Calu3 (cell line): Measurements from ENCODE around the gene CENPA. TPM values are rescaled to one million over a fixed set of nuclear protein-coding genes. Genes with fewer than 3 reads are reported as not detected.
"Not testable (repeated sequence)": the region's sequence is repeated elsewhere in the genome, so short reads cannot be mapped to it uniquely, and the experiment has no call there.

Source experiments
- BruUV-seq: library from RNA; stranded (reverse); fragments of 400-500 nt; replicated peaks from 2 replicates; lab custom pipeline; 2021; lab: Mats Ljungman, UMichigan
- CTCF ChIA-PET: fragments of 300-600 bp; sonication (Branson Sonifier 250); formaldehyde crosslinking; loops from one replicate; lab custom pipeline; 2022; ENCODE audit warnings: antibody characterized with exemption; lab: Charles Lee
- DNase-seq: peaks from one replicate; pipeline ENCODE4 v3.0.0; 2022
- H3K27ac Mint-ChIP-seq: one replicate; pipeline ENCODE4 v1.8.0; 2022; ENCODE audit warnings: mixed read lengths; ENCODE audit not compliant: unreplicated experiment
- H3K27me3 Mint-ChIP-seq: one replicate; pipeline ENCODE4 v1.8.0; 2022; ENCODE audit warnings: mixed read lengths; ENCODE audit not compliant: unreplicated experiment
- H3K36me3 Mint-ChIP-seq: one replicate; pipeline ENCODE4 v1.8.0; 2022; ENCODE audit warnings: mild to moderate bottlenecking, moderate library complexity, mixed read lengths; ENCODE audit not compliant: insufficient read depth, unreplicated experiment
- H3K4me1 Mint-ChIP-seq: one replicate; pipeline ENCODE4 v1.8.0; 2022; ENCODE audit warnings: mild to moderate bottlenecking, low read depth, mixed read lengths; ENCODE audit not compliant: unreplicated experiment
- H3K4me3 Mint-ChIP-seq: one replicate; pipeline ENCODE4 v1.8.0; 2022; ENCODE audit warnings: mild to moderate bottlenecking, low read depth, moderate library complexity, mixed read lengths; ENCODE audit not compliant: unreplicated experiment
- H3K9me3 Mint-ChIP-seq: one replicate; pipeline ENCODE4 v1.8.0; 2022; ENCODE audit warnings: low read depth, mixed read lengths; ENCODE audit not compliant: unreplicated experiment
- CTCF ChIP-seq: fragments of 200-600 bp; IDR thresholded peaks from one replicate; pipeline ENCODE4 v1.8.0; 2022; ENCODE audit warnings: antibody characterized with exemption; ENCODE audit not compliant: unreplicated experiment
- intact Hi-C: fragments of 100-400 bp; cut with micrococcal nuclease; formaldehyde crosslinking; loops from one replicate; pipeline ENCODE4 v1.10.0; 2022; ENCODE audit not compliant: unreplicated experiment
- total RNA-seq: library from RNA; stranded (reverse); gene quantifications from 2 replicates; pipeline ENCODE4 v1.2.3, GENCODE V29; 2022

CENPA gene
- total RNA-seq, 1 experiment from 2014 or later: 33.2 TPM

DNA sequence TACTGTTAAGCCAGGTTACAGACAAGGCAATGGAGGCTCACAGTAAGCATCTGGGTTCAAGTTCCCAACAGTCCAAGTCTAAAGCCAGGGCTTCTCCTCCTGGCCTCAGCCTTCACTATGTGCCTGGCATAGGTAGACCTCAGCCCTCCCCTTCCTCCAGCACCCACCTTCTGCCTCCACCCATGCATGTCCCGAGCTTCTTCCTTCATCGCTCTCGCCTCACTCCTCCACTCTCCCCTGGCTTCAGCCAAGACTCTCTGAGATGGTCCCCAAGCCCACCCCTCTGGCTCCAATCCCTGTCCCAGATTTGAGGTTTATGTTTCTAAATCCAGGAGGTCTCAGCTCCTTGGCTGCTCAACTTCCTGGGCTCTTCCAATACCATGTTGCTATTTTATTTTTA, 26.9 kb downstream of the CENPA start:
- intact Hi-C loops: no loop called here
- Mint-ChIP-seq H3K4me1 (no peaks in the 10 kb centered on the region), H3K4me3 (no peak overlapping the region), H3K27ac (no peak overlapping the region), H3K36me3 (no peaks in the 10 kb centered on the region), H3K9me3 (no peaks in the 10 kb centered on the region), H3K27me3 (peaks cover 63% of the 10 kb centered on the region)
- DNase-seq: no peak
- BruUV-seq: no TSS peak
- CTCF ChIA-PET: no interaction called here
- TF ChIP-seq CTCF: no peak

DNA sequence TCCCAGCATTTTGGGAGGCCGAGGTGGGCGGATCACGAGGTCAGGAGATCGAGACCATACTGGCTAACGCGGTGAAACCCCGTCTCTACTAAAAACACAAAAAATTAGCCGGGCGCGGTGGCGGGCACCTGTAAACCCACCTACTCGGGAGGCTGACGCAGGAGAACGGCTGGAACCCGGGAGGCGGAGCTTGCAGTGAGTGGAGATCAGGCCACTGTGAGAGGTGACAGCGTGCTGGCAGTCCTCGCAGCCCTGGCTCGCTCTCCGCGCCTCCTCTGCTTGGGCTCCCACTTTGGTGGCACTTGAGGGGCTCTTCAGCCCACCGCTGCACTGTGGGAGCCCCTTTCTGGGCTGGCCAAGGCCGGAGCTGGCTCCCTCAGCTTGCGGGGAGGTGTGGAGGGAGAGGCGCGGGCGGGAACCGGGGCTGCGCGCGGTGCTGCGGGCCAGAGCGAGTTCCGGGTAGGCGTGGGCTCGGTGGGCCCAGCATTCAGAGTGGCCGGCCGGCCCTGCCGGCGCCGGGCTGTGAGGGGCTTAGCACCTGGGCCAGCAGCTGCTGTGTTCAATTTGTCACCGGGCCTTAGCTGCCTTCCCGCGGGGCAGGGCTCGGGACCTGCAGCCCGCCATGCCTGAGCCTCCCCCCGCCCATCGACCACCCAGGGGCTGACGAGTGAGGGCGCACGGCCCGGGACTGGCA, 28.4 kb downstream of the CENPA start:
- H3K4me3 Mint-ChIP-seq, CTCF ChIA-PET, H3K9me3 Mint-ChIP-seq, H3K36me3 Mint-ChIP-seq, BruUV-seq, H3K27ac Mint-ChIP-seq, DNase-seq, intact Hi-C loops, H3K4me1 Mint-ChIP-seq: not testable (repeated sequence)
- peaks cover 78% of the 10 kb centered on the region for H3K27me3 Mint-ChIP-seq

DNA sequence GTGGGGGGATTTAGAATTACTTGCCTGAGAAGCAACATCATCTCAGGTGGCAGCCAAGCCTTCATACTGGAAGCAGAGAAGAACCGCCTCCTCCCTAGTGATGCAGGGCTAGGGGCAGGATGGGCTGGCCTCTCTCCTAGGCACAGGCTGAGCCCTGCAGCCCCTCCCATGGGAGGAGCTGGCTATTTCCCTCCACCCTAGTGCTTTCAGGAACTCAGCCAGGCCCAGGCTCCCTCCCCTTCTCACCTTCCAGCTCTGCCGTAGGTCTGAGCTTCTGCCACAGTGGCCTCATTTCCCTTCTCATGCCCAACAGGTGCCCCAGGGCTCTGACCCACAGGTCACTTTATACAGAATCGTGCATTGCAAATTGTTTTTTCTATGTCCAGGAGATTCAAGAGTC, 31.0 kb downstream of the CENPA start:
- intact Hi-C loops: no loop called here
- CTCF ChIA-PET: interaction anchor here (0.6 to 0.7 kb wide), 2 partner anchors 13 to 290 kb away, joined by 3 to 4 read pairs; no protein-coding TSS in a partner anchor
- no peaks in the 10 kb centered on the region for H3K36me3 Mint-ChIP-seq
- peaks cover 67% of the 10 kb centered on the region for H3K27me3 Mint-ChIP-seq
- H3K9me3 Mint-ChIP-seq: no peaks in the 10 kb centered on the region
- TF ChIP-seq CTCF: no peak
- no peak overlapping the region for H3K27ac Mint-ChIP-seq
- no peaks in the 10 kb centered on the region for H3K4me1 Mint-ChIP-seq
- H3K4me3 Mint-ChIP-seq: no peak overlapping the region
- peak; percentile 8 for DNase-seq
- BruUV-seq: no TSS peak

GRCh38 chr2:26818255-26818654, 32.4 kb downstream of the CENPA start:
- H3K4me1 Mint-ChIP-seq: no peaks in the 10 kb centered on the region
- no peaks in the 10 kb centered on the region for H3K9me3 Mint-ChIP-seq
- no peak for DNase-seq
- no peak overlapping the region for H3K4me3 Mint-ChIP-seq
- H3K27ac Mint-ChIP-seq: no peak overlapping the region
- no TSS peak for BruUV-seq
- intact Hi-C loops: no loop called here
- H3K36me3 Mint-ChIP-seq: no peaks in the 10 kb centered on the region
- H3K27me3 Mint-ChIP-seq: peaks cover 53% of the 10 kb centered on the region
- no peak for TF ChIP-seq CTCF
- CTCF ChIA-PET: no interaction called here

- no peaks in the 10 kb centered on the region for H3K4me1 Mint-ChIP-seq
- no peak for DNase-seq
- H3K36me3 Mint-ChIP-seq: no peaks in the 10 kb centered on the region
- no peak overlapping the region for H3K4me3 Mint-ChIP-seq
- no peaks in the 10 kb centered on the region for H3K9me3 Mint-ChIP-seq
- intact Hi-C loops: no loop called here
- H3K27me3 Mint-ChIP-seq: peaks cover 46% of the 10 kb centered on the region
- TF ChIP-seq CTCF: no peak
- H3K27ac Mint-ChIP-seq: no peak overlapping the region
- no TSS peak for BruUV-seq
- CTCF ChIA-PET: no interaction called here
These were observed 33.1 kb downstream of the CENPA start for GRCh38 chr2:26818972-26819371.
